AG04450 (cell line): ENCODE results near the gene DCLRE1A. TPM values are rescaled to one million over a fixed set of nuclear protein-coding genes. Genes with fewer than 3 reads are reported as not detected.

Experiments used
- CTCF ChIA-PET: fragments of 300-600, 350-600 bp; formaldehyde crosslinking; extraction: SDS; loops from one replicate; lab custom pipeline; 2022; ENCODE audit warnings: antibody characterized with exemption, inconsistent platforms; lab: Charles Lee
- POLR2A ChIA-PET: fragments of 350-600 bp; formaldehyde crosslinking; extraction: SDS; loops from one replicate; lab custom pipeline; 2021; ENCODE audit warnings: antibody characterized with exemption, inconsistent platforms; lab: Yijun Ruan, JAX
- DNase-seq: peaks from one replicate; pipeline ENCODE4 v3.0.0-alpha.2; 2011; ENCODE audit warnings: low read depth, low spot score
- H3K27ac ChIP-seq: one replicate; pipeline ENCODE4 v1.5.1; 2012; ENCODE audit warnings: low read depth, low read length, control low read depth
- H3K27me3 ChIP-seq: one replicate; pipeline ENCODE4 v1.6.0; 2012; ENCODE audit warnings: low read length; ENCODE audit not compliant: control insufficient read depth, insufficient read depth
- H3K4me3 ChIP-seq: 2 replicates; pipeline ENCODE4 v1.5.1; 2011; ENCODE audit warnings: mild to moderate bottlenecking, low read depth, low read length, control low read depth
- H3K9me3 ChIP-seq: 2 replicates; pipeline ENCODE4 v1.5.1; 2012; ENCODE audit warnings: low read length; ENCODE audit not compliant: control insufficient read depth, insufficient read depth
- polyA minus RNA-seq: library from RNA; depleted of rRNA, polyadenylated mRNA; stranded (reverse); fragments of >200 nt; gene quantifications from 2 replicates; pipeline ENCODE4 v1.2.3, GENCODE V29; 2011; rRNA and poly(A)+ RNA removed
- polyA plus RNA-seq: library from polyadenylated mRNA; depleted of rRNA; stranded (reverse); fragments of >200 nt; gene quantifications from 2 replicates; pipeline ENCODE4 v1.2.3, GENCODE V29; 2011; rRNA removed
- TF ChIP-seq, protein P1 (sequence below): IDR thresholded peaks from 2 replicates; pipeline ENCODE4 v1.5.1; 2011; ENCODE audit warnings: low read depth, low read length, control low read depth, inconsistent platforms

Gene DCLRE1A
- 4.4 and 6.3 TPM in 2 replicates for polyA plus RNA-seq
- 2.3 and 4.1 TPM in 2 replicates for polyA minus RNA-seq

DNA sequence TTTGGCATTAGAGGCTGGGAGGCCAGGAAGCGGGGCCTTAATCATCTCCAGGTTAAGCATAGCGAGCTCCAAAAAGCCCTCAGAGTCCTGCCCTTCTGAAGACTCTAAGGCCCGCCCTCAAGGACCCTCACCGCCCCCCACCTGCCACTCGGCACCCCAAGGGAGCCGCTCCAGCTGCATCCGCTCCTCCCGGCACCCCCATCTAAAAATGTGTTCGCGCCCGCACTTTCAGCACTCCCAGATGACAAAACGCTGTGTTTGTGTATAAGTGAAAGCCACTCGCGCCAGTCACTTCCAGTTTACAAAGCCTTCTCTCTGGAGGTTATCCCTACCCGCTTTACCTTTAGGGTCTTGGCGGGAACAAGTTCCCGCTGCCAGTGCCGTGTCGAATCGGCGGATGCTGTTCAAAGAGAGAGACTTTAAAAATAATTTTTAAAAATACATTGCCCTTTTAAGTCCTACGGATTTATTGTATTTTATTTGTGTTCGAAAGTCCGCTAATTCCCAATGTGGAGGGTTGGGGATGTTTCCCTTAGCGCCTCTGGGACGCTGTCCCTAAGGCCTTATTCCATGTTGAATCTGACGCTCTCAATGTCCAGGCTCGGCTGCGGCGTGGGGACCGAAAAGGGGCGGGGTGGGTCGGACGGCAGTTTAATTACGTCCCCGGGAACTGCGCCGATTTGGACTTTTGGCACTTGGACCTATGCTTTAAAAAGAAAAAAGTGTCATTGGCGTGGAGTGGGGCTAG, at the start of gene DCLRE1A, which contains the start of gene NHLRC2:
Gene DCLRE1A (minus strand): TSS at position 70 of the 748 bp plus-strand sequence. CDS start 900 bp downstream, outside the sequence.
Gene NHLRC2 (plus strand): TSS at position 649 of the 748 bp plus-strand sequence. CDS start 212 bp downstream, outside the sequence.
- Histone ChIP-seq H3K4me3 (peak within 1 kb of the TSS; percentile 87), H3K9me3 (no peaks in the 10 kb centered on the region; the same call in 1 of the 2 replicates), H3K27ac (peak within 1 kb of the TSS; percentile 74), H3K27me3 (no peaks in the 10 kb centered on the region)
- POLR2A ChIA-PET, result no interaction called here
- CTCF ChIA-PET, result interaction anchor here (1.0 kb wide), 1 partner anchor 249 kb away, joined by 5 read pairs; no protein-coding TSS in a partner anchor
- peak; percentile 30 for DNase-seq
- TF ChIP-seq, protein P1, sequence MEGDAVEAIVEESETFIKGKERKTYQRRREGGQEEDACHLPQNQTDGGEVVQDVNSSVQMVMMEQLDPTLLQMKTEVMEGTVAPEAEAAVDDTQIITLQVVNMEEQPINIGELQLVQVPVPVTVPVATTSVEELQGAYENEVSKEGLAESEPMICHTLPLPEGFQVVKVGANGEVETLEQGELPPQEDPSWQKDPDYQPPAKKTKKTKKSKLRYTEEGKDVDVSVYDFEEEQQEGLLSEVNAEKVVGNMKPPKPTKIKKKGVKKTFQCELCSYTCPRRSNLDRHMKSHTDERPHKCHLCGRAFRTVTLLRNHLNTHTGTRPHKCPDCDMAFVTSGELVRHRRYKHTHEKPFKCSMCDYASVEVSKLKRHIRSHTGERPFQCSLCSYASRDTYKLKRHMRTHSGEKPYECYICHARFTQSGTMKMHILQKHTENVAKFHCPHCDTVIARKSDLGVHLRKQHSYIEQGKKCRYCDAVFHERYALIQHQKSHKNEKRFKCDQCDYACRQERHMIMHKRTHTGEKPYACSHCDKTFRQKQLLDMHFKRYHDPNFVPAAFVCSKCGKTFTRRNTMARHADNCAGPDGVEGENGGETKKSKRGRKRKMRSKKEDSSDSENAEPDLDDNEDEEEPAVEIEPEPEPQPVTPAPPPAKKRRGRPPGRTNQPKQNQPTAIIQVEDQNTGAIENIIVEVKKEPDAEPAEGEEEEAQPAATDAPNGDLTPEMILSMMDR, result no peak

DNA sequence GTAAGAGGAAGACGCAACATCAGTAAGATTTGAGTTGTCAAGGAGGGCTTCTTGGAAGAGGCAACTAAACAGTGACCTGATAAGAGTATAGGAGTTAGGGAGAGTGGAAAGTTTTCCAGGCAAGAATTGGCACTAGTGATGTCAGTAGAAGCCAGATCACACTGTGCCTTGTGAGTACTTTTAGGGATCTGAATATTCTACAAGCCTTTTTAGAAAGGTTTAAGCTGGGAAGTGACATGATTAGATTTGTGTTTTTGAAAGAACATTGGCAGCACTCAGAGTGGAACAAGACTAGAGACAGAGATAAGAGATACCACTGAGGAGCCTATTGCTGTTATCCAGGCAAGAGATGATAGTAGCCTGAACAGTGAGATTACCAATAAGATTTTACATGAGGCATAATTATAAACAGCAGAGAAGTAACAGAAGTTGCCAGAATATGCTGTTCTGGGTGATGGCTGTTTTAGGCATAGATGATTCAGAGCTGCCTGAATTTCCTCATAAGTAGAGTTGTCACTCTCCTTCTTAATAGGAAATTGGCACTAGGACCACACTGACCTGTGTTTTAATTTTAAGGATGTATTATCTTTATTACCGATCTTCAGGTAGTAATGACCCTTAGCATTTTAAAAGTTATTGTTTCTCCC, 46.2 kb upstream of the DCLRE1A start:
- no peaks in the 10 kb centered on the region for H3K9me3 ChIP-seq
- CTCF ChIA-PET, result no interaction called here
- no peaks in the 10 kb centered on the region for H3K27me3 ChIP-seq
- no peak overlapping the region for H3K27ac ChIP-seq
- TF ChIP-seq, protein P1, result no peak
- H3K4me3 ChIP-seq, result no peak overlapping the region
- DNase-seq, result no peak
- POLR2A ChIA-PET, result no interaction called here

GRCh38 chr10:113897693-113898618, 44.1 kb upstream of the DCLRE1A start:
- no peak for DNase-seq
- no peak overlapping the region for H3K27ac ChIP-seq
- CTCF ChIA-PET, result interaction anchor here (1.5 kb wide), 1 partner anchor 10 kb away, joined by 3 read pairs; no protein-coding TSS in a partner anchor

DNA sequence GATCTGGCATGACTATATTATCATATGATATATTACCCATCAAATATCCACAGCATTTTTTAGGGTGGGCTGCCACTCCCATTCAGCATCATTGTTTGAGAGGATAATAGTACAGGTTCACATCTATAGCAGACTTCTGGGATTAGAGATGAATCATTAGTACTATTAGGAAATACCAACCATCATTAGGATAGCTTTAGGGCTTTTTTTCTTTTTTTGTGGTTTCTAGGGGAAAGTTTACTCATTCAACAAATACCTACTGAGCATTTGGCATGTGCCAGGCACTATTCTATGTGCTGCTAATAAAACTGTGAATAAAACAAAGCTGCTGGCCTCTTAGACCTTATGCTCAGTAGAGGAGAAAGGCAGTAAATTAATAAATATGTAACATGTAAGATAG, 41.1 kb upstream of the DCLRE1A start:
- no peak for DNase-seq
- no peak overlapping the region for H3K27ac ChIP-seq
- H3K27me3 ChIP-seq, result no peaks in the 10 kb centered on the region
- ChIA-PET CTCF (no interaction called here), POLR2A (no interaction called here)
- TF ChIP-seq, protein P1, result no peak
- H3K9me3 ChIP-seq, result no peaks in the 10 kb centered on the region
- no peak overlapping the region for H3K4me3 ChIP-seq

More at GRCh38 chr10:113897693-113898618, 44.1 kb upstream of the DCLRE1A start:
- Histone ChIP-seq H3K4me3 (no peak overlapping the region), H3K9me3 (no peaks in the 10 kb centered on the region), H3K27me3 (no peaks in the 10 kb centered on the region)
- POLR2A ChIA-PET, result no interaction called here
- TF ChIP-seq, protein P1, result no peak
